HG03575 (cell line): ENCODE results near the gene AKR1C2.
"Not testable (repeated sequence)": the region's sequence is repeated elsewhere in the genome, so short reads cannot be mapped to it uniquely, and the experiment has no call there.

Experiments
- ATAC-seq: cut with Tn5 transposase; IDR thresholded peaks from one replicate; pipeline ENCODE4 v1.9.1; 2021; ENCODE audit not compliant: unreplicated experiment, insufficient number of reproducible peaks, low FRiP score; ENCODE audit errors: extremely low read depth

The AKR1C2 gene

DNA sequence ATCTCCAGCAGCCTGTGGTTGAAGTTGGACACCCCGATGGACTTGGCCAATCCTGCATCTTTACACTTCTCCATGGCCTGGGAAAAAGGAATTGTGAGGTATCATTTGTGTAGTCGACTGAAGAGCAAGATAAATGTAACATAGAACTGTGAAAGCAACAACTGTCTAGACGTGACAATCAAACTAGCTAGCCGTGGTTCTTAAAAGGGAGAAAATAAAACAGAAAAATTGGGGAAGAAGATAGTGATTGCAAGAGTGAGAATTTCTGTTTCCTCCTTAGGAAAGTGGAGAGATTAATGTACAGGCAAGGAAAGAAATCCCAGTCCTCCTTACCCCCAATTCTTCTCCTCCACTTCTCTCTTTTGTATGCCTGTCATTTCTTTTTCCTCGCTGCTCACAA is 5.0 kb downstream of the AKR1C2 start:
- no peak for ATAC-seq

DNA sequence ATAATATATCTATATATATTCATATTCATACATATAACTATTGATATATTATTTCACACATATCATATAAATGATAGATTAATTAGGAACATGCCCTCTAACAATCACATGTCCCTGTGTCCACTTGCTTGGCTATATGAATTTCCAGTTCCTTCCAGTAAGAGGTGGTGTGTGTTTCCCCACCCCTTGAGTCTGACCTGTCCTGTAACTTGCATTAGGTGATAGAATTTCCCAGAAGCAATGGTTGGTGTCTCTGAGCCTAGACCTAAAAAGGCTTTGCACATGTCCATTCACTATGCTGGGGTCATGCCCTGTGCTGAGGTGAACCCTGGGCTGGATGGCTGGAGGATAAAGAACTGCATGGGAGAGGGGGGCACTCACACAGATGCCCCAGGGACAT is 9.4 kb downstream of the AKR1C2 start:
- ATAC-seq: not testable (repeated sequence)

DNA sequence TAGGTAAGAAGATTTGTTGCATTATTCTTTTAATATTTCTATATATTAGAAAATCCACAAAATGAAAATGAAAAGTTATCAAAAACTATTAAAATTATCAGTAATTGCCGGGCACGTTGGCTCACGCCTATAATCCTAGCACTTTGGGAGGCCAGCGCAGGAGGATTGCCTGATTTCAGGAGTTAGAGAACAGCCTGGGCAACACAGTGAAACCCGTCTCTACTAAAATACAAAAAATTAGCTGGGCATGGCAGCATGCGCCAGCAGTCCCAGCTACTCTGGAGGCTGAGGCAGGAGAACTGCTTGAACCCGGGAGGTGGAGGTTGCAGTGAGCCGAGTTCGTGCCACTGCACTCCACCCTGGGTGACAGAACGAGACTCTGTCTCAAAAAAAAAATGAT is 11.1 kb downstream of the AKR1C2 start:
- ATAC-seq: not testable (repeated sequence)

DNA sequence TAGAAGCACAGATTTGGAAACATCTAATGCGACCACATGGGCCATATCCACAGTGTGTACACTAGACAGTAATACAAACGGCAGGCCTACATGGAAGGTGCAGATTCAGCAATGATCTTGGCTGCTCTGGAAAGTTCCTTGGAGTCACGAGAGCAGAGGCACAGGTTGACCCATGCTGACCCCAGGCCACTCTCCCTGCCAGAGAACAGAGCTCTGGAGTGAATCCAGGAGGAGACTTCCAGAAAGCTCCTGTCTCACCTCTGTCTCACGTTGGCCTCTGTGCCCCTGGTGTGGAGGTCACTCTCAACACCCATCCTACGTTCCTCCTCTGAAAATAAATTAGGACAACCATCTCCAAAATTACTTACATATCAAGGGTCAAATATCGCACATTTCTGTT is 12.2 kb downstream of the AKR1C2 start:
- ATAC-seq: not testable (repeated sequence)

DNA sequence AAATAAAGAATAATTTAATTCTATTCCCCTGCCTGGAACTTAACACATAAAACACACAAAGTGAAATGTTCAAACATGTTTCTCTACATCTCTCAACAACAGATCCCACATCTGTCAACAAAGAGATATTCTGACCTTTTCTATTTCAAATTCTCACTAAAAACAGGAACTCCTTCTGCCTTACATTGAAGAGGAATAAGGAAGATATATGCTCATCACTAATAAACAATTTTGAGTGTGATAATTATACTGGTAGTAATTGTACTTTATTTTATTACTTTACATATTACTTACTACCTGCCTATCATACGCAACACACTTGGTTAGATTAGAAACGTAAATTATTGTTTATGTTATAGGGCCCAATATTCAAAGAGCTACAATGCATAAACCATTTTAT is 13.4 kb downstream of the AKR1C2 start:
- no peak for ATAC-seq

DNA sequence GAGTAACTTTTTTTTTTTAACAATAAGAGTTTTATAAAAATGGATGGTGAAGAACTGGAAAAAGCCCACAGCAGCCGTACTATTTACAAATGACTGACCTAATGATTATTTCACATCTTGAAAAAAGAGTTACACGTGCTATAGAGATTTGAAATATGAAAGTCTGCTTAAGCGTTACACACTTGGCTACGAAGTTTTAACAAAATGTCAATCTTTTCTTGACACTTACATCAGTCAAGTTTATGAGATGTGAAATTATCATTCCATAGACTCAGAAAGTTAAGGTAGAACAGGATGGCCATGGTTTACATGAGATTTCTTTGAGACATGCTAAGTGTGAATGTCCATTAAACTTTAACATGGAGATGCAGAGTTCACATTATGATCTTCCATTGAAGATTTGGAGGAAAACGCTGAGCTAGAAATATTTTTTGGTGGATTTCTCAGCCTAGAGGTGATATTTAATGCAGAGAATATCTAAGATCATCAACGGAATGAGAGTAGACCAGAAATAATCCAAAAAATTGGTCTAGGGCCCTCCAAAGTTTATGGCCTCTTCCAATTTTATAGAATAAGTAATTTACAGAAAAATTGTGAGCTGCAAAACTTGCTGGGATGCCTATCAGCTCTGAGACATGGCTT is 15.5 kb downstream of the AKR1C2 start:
- ATAC-seq: not testable (repeated sequence)

DNA sequence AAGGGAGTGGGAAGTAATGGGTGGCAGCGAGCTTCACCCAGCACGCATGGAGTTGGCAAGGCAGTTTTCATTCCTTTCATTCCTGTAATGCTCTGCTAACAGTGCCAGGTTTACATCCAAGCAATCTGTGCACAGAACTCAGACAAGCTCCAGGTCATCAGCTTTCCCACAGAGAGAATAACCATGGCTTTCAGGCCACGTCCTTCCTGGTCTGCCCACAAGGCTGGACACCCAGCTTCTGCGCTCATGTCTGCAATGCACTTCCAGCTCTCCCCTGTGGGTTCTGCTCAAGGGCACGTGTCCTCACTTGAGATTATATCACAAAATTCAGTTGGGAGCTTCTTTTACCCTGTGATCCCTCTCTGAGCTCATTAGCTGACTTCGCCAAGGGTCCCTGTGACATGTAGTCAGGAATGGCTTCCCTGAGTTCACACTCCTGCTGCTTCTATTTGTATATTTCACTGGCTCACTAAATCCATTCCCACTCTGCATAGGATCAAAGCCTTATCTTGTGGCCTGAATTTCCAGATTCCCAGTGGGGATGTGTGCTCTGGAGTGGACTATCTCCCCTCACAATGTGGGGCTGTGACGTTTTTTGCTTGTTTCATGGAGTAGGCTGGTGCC is 18.6 kb downstream of the AKR1C2 start:
- no peak for ATAC-seq

DNA sequence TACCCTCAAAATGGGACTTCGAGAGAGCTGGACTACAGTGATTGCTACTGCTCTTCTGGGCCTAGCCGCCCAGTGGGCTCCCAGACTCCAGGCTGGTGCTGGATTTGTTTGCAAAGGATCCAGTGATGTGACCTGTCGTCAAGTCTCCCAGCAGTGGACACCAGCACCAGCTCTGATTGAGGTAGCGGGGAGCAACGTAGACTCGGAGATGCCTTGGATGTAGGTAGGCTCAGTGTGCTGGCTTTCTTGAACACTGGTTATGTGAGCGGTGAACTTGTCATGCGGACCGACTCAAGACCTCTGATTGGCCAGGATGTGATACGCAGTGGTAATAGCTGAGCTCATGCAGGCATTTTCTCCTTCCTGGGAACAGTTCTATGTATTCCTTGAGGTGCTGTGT is 19.4 kb downstream of the AKR1C2 start:
- ATAC-seq: no peak

DNA sequence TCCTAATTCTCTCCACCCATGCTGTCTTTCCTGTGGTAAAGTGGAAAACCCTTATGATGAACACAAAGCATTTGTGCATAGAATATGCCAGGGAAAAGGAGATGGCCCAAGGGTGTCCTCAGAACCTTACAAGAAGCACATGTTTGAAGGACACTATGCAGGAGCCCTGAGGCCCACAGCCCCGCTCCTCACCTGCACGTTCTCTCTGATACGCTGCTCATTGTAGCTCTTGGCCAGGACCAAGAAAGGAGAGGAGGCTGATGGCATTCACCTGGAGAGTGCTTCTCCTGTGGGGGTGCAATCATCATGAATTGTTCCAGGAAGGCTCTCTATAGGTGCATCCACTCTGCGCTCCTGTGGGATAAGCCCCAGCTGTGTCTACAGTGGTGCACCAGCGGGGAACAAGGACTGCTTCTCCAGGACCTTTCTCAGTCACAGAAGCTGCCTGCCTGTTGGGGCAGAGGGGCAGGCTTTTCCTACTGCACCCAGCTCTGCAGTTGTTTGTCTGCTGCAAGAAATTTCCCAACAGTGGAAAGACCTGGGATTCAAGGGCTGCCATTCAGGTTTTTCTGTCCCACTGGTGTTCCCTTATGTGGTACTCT is 19.9 kb downstream of the AKR1C2 start:
- ATAC-seq: no peak

DNA sequence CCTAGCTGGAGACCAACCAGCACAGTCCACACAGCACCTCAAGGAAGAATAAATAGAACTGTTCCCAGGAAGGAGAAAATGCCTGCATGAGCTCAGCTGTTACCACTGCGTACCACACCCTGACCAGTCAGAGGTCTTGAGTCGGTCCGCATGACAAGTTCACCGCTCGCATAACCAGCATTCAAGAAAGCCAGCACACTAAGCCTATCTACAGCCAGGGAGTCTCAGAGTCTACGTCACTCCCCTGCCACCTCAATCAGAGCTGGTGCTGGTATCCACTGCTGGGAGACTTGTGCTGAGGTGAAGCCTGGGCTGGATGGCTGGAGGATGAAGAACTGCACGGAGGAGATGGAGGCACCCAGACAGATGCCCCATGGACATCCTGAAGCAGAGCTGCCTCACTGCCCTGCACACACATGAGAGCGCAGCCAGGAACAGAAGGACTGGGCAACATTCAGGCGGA is 20.9 kb downstream of the AKR1C2 start:
- ATAC-seq: no peak

DNA sequence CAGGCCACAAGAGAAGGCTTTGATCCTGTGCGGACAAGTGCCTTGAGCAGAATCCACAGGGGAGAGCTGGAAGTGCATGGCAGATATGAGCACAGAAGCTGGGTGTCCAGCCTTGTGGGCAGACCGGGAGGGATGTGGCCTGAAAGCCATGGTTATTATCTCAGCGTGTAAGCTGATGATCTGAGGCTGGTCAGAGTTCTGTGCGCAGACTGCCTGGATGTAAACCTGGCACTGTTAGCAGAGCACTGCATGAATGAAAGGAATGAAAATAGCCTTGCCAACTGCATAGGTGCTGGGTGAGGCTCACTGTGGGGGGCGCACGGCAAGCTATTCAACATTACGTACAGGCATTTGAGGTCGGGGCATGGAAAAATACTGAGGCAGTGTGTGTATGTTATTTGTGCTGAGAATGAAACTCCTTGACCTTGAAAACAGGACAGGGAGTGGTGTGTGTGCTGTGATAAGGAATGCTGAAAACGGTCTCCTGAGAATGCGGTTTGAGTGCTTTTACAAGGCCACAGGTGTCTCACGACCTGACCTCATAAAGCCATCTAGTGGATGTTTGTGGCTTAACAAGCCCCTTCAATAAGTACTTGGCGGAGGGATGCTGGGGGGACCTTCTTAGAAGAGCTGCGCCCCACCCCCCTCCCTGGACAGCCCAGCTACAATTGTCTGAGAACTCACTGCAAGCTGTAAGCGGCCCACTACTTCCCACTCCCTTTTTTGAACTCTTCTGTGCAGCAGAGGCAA is 21.8 kb downstream of the AKR1C2 start:
- ATAC-seq: no peak

DNA sequence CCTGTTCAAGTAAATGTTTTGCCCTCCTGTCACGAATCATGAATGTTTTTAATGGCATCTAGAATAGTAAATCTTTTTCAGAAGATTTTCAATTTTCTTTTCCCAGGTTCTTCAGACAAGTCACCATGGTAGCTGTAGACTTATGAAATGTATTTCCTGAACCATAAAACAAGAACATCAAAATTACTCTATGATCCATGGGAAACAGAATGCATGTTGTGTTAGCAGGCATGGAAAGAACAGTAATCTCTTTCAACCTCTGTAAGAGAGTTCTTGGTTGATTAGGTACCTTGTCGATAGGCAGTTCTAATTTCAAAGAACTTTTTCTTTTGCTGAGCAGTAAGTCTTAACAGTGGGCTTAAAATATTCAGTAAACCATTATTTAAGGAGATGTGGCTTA is 22.9 kb downstream of the AKR1C2 start:
- no peak for ATAC-seq

DNA sequence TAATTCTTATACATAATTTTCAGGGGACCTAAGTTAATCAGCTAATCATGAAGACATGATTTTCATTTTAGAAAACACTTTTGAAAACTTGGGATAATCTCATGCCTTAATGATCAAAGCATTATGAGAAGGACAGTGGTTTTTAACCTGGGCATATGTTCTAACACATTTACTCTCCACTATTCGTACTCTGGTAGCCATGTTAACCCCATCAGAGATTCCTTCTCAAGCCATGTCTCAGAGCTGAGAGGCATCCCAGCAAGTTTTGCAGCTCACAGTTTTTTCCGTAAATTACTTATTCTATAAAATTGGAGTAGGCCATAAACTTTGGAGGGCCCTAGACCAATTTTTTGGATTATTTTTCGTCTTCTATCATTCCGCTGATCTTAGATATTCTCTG is 24.8 kb downstream of the AKR1C2 start:
- no peak for ATAC-seq

DNA sequence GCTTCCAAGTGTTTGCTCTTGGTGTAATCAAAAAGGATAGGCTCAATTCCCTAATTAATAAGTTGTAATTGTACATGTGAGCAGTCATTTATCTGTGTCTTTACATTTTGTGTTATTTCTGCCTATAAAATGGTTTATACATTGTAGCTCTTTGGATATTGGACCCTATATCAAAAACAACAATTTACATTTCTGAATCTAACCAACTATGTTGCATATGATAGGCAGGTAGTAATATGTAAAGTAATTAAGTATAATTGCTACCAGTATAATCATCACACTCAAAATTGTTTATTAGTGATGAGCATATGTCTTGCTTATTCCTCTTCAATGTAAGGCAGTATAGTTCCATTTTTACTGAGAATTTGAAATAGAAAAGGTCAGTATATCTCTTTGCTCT is 26.6 kb downstream of the AKR1C2 start:
- ATAC-seq: no peak

DNA sequence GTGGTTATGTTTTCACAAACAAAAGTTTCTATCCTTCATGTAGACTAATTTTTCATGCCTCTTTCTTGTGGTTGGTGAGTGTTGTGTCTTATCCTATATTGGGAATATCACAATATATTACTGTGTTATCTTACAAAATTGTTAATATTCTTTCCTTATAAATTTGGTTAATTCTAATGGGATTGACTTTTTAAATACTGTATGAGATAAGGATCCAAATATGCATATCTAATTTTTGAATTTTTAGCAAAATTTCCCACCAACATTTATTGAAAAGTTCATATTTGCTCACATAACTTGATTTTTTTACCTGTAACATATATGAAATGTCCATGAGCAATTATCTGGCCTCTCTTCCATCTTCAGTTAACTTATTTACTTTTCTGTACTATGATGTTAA is 29.3 kb downstream of the AKR1C2 start:
- ATAC-seq: not testable (repeated sequence)

DNA sequence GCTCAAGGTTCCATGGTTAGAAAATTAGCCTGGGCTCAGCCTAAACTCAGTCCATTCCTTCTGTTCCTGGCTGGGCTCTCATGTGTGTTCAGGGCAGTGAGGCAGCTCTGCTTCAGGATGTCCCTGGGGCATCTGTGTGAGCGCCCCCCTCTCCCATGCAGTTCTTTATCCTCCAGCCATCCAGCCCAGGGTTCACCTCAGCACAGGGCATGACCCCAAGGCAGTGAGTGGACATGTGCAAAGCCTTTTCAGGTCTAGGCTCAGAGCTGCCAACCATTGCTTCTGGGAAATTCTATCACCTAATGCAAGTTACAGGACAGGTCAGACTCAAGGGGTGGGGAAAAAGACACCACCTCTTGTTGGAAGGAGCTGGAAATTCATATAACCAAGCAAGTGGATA is 30.4 kb downstream of the AKR1C2 start:
- not testable (repeated sequence) for ATAC-seq

DNA sequence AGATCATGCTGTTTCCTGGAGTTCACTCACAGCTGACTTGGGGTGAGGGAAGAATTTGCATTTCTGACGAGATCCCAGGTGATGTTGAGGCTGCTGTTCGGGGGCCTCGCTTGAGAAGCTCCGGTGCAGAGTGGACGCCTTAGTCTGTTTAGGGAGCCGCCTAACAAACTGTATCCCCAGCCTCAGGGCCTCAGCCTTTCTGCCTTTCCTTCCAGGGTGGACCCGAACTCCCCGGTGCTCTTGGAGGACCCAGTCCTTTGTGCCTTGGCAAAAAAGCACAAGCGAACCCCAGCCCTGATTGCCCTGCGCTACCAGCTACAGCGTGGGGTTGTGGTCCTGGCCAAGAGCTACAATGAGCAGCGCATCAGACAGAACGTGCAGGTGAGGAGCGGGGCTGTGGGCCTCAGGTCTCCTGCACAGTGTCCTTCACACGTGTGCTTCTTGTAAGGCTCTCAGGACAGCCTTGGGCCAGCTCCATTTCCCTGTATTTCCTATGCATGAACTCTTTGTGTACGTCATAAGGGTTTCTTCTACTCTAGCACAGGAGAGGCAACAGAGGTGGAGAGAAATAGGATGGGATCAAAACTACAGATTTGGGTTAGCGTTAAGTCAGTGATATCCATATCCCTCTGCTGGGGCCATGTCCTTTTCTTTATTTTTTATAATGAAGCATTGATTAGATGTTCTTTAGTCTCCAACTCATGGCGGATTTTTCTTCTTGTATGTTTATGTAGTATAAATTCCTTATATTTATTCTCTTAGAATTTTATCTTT is 31.1 kb downstream of the AKR1C2 start:
- not testable (repeated sequence) for ATAC-seq

DNA sequence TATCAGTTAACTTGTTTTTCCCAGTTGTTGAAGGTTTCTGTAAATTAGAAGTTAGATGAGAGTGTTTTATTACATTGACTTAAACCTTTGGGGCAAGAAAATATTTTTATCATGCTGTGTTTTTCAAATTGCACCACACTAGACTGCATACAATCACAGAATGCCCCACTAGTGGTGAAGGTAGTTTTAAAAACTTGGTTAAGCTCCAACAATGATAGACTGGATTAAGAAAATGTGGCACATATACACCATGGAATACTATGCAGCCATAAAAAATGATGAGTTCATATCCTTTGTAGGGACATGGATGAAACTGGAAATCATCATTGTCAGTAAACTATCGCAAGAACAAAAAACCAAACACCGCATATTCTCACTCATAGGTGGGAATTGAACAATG is 33.3 kb downstream of the AKR1C2 start:
- ATAC-seq: not testable (repeated sequence)

DNA sequence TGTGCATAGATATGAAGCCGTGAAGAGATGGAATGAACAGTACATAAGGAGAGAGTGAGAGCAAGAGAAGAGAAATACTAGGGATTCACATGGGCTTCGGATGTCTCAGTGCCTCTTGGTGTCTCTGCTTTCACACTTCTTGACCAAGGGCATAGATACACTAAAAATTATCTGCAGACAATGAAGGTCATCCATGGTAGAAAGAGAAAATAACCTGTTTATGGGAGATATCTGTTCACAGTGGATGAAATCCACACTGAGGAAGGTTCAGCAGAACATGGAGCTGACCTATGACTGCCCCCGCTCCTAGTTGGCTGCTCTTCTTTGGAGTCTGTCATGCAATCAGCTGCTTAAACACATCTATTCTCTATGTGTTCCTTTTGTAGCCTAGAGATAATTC is 34.4 kb downstream of the AKR1C2 start:
- ATAC-seq: not testable (repeated sequence)
